Activated gamma-delta T cell treated with anti-CD3 and anti-CD28 coated beads, Interleukin-2, amount 50 U/mL, for 16 hours (primary cell): Measurements from ENCODE around the gene PMS1.
"Not testable (repeated sequence)": the region's sequence is repeated elsewhere in the genome, so short reads cannot be mapped to it uniquely, and the experiment has no call there.

Experiments used
- DNase-seq: peaks from one replicate; pipeline ENCODE4 v3.0.0-alpha.2; 2020; ENCODE audit warnings: low read depth

The PMS1 gene

GRCh38 chr2:189865826-189866225, 81.6 kb downstream of the PMS1 start:
- no peak for DNase-seq

DNA sequence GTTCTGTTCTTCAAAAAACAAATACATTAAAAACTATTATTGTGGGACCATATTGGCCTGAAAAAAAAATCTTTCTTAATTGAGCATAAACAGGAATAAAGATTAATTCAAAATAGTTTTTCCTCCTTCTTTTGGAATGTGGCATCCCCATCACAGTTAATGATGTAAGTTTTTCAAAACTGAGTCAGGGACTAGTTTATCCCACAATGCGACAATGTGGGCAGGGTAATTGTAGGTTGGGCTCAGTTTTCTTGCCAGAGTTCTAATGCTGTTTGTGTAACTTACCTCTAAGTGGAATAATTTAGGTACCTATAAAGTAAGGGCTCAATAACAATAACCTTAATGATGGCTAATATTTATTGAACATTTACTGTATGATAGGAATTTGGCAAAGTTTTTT, 82.0 kb downstream of the PMS1 start:
- DNase-seq, result no peak

GRCh38 chr2:189868896-189869295, 84.6 kb downstream of the PMS1 start:
- no peak for DNase-seq

DNA sequence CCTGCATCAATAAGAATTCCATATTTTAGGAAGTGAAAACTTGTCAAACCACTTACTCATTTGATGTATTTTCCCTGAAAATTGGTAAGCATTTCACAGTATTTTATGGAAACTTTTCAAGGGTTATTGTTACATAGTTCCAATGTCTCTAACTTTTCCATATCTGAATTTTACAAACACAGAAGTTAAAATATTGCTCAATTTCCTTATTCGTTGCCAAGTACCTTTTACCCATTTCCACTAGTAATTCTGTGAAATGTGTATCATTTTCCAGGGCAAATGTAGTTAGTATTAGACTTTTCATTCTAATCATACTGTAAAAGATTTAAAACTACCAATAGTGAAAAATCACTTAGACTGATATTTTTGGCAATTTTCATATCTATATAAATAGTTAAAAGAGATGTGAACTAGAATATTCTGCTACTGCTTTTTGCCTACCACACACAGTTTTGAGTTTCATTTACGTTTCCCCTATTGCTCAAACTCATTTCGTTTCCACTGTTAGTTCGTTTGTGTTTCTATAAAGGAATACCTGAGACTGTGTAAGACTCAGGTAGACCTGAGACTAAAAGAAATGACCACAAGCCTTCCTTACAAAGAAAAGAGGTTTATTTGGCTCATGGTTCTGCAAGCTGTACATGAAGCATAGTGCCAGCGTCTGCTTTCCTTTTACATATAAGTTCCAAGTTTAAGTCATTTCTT, 86.3 kb downstream of the PMS1 start:
- DNase-seq, result no peak

DNA sequence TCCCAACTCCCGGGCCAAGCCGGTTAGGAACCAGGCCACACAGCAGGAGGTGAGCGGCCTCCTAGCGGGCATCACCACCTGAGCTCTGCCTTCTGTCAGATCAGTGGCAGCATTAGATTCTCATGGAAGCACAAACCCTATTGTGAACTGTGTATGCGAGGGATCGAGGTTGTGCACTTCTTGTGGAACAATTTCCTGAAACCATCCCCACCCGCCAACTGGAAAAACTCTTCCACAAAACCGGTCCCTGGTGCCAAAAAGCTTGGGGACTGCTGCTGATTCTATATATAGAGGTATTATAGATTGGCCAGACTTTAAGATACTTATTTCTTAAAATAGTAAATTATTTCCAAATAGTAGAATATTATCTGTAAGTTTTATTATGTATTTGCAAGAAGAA, 89.4 kb downstream of the PMS1 start:
- DNase-seq, result no peak

DNA sequence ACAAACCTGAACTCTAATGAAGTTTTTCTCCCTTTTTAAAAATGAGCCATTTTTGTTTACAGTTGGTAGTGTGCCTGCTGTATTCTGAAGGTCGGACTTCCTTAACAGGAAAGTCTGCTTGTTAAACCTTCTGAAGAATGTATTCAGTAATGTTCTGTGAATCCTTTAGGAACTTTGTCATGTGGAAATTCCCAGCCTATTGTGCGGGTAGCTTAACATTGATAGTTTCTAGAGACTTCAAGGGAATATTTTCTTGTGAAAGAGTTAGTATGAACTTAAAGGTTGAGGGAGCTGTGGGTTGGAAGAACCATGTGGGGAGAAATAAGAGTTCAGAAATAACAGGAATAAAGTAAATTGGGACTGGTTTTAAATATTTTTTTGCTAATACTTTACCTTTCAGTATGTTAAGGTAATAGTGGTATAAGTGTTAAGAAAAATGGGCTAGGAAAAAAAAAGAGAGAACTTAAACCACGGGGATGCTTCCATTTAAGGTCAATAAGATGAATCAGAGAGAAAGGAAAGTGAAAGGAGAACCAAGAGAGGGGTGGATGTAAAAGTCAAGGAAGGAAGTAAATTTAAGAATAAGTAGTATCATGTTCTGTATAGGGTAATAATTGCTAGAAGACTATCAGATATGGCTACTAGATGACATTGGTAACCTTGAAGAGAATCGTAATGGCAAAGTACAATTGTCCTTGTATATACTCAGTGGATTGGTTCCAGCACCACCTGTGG, 90.5 kb downstream of the PMS1 start:
- no peak for DNase-seq

GRCh38 chr2:189876271-189876670, 92.0 kb downstream of the PMS1 start:
- DNase-seq, result no peak

DNA sequence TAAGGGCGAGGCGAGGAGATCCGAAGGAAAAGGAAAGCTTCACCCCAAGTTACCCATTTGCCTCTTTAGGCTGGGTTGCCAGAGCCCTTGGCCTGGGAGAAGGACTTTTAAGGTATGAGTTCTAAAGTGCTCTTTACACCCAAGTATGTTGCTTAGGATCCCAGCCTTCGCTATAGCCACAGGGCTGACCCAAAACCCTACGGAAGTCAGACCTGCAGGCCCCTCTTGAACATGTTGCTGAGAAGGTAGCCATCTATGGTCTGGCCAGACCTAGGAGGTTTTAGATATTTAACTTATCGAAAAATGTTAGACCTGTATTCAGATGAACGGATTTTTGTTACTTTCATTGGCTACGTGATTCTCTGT, 95.4 kb downstream of the PMS1 start:
- no peak for DNase-seq

- DNase-seq, result no peak
Observed at GRCh38 chr2:189880429-189880828, 96.2 kb downstream of the PMS1 start.

DNA sequence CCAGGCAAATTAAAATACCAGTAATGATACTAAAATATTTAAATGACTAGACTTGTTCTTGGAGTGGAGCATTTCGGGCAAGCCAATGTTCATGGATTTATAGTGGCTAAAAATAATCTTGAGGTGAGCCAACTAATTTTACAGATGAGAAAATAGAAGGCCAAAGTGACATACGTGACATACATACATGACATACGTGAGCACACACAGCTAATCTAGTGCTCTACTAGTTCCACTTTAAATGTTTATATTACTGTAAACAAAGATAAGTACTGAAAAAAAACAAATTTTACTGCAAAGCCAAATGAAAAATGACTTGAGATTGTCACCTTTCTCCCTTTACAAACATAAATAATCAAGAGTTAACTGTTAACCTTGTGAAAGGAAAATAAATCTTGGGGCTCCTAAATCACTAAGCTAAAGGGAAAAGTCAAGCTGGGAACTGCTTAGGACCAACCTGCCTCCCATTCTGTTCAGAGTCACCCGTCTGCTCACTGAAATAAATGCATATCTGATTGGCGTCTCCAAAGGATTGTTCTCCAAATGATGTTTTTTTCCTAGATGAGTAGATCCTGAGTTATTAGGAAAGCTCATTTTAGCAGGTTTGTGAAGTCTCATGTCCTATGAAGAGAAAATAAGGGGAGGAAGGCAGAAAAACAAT, 96.7 kb downstream of the PMS1 start:
- DNase-seq, result no peak

- no peak for DNase-seq
Observed at GRCh38 chr2:189885368-189885767, 101.1 kb downstream of the PMS1 start.

GRCh38 chr2:189892546-189893294, 108.5 kb downstream of the PMS1 start:
- not testable (repeated sequence) for DNase-seq

DNA sequence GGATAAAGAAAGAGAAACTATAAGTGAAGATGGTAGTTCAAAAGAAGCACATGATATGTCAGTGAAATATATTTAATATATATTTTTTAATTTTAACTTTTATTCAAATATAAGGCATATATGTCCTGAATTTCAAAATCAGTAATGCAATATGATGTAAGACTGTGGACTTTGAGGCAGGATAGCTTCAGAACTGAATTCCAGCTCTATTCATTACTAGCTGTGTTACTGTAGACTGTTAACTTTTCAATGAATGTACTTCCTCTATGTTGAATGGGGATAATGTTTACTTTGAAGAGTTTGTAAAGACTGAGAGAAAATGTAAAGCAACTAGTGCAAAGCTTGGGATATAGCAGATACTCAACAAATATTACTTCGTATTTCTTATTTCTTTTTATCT, 112.6 kb downstream of the PMS1 start:
- DNase-seq, result no peak

GRCh38 chr2:189899101-189899500, 114.9 kb downstream of the PMS1 start:
- DNase-seq, result no peak

- no peak for DNase-seq
Observed at GRCh38 chr2:189900726-189901125, 116.5 kb downstream of the PMS1 start.

DNA sequence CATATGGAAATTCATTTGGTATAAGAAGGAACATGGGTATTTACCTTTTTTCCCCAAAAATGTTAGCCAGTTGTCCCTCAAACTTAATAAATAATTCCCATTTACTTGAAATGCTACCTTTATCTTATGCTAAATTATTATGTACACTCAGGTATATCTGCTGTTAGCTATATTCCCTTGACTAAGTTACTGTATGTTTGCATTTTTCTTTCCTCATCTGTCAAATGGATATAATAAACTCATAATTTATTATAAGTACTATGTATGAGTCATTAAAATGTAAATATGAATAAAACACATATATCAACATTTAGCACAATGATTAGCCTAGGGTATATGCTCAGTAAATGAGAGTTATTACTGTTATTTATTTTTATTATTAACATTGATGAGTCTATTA, 117.4 kb downstream of the PMS1 start:
- no peak for DNase-seq

GRCh38 chr2:189913821-189914220, 129.6 kb downstream of the PMS1 start:
- DNase-seq, result no peak

- no peak for DNase-seq
Observed at GRCh38 chr2:189916651-189917050, 132.4 kb downstream of the PMS1 start.
